Medulla oblongata (tissue), 1 donor: ENCODE data around the gene TMUB1.
"Not testable (repeated sequence)": the region's sequence is repeated elsewhere in the genome, so short reads cannot be mapped to it uniquely, and the experiment has no call there.

Experiments
- DNase-seq: peaks from one replicate; pipeline ENCODE4 v3.0.0-alpha.2; 2015; ENCODE audit errors: extremely low spot score

TMUB1 gene

DNA sequence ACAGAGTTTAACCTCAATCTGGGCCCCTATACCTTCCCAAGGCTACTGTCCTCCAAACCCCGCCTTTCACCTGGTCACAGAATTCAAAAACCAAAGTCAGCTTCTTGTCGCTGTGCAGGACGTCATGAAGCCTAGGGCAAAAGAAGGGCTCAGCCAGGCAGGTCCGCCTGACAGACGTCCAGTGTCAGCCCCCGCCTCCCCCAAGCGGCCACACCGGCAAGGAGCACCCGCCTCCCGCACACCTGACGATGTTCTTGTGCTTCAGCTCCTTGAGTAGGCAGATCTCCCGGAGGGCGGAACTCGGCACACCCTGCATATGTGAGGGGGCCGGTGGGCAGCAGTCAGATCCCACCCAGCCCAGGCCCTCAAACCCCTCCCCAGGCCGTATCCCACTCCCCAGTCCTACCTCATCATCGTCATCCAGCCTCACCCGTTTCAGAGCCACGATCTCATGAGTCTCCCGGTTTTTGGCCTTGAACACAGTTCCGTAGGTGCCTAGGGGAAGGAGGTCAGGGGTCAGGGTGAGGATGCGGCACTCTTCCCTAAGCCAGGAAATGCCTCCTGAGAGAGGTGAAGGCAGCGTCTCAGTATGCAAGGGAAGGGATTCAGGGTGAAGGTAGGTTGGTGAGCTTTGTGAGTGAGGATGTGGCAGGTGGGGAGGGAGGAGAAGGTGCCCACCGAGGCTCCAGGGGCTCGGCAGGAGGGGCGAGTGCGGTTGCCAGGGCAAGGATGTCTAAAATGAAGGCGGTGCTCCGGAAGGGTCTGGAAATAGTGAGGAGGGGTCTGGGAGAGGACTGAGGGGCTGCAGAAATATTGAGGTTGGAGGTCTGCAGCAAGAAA, 26.4 kb downstream of the TMUB1 start:
- no peak for DNase-seq

DNA sequence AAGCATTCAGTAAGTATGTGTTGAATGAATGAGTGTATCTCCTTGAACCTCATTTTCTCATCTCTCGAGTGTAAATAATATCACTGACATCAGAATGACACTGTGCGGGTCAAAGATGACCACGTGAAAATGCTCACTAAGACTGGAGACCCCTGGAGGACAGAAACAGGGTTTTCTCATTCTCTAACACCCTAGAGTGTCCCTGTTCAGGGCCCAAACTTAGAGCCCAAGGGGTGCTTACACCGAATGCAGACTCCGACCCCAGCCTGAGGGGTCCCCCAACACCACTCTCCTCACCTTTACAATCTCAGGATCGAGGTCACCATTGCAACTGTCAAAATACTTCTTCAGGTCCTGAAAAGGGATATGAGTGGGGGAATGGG, 27.0 kb downstream of the TMUB1 start:
- no peak for DNase-seq

DNA sequence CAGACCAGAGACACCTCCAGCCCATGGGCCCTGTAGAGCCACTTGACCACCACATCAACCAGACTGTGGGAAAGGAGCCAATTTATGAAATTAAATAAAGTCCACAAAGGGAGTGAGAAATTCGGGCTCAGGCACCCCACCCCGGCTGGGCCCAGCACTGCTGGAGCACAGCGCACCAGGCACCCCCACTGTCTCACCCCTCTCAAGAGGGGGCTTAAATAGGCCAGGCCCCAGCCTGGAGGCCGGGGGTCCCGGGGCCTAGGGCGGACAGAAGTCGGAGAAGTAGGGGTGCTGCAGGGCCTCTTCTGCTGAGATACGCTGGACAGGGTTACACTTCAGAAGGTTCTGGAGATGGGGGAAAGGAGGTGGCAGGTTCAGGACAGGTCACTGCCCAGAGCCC, 29.5 kb downstream of the TMUB1 start:
- no peak for DNase-seq

DNA sequence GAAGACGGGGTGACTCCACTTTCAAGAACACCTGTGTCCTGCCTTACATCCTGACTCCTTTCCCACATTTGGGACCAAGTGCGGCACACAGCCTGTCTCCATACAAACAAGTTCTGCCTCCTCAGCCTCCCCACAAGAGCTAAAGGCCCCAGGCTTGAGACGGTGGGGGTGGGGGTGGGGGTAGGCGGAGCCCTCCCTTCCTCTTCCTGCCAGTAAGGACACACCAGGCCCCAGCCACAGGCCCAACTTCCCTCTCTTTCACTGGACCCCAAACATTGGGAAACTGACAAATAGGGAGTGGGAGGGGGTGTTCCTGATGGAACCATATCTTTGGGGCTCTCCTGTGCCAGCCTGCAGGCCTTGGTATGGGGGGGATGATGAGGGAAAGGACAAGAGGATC, 30.2 kb downstream of the TMUB1 start:
- DNase-seq = no peak

DNA sequence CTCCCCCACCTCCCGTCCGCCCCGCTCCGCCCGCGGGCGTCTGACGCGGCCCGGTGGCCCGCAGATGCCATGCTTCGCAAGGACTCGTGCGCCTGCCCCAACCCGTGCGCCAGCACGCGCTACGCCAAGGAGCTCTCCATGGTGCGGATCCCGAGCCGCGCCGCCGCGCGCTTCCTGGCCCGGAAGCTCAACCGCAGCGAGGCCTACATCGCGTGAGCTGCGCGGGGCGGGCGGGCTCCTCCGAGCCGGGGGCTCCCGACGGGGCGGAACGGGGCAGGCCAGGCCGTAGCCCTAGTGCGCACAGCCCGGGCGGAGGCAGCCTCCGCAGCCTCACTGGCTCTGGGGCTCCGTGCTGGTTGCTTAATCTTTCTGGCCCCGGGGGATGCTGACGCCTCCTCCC, 32.2 kb downstream of the TMUB1 start:
- DNase-seq = no peak

DNA sequence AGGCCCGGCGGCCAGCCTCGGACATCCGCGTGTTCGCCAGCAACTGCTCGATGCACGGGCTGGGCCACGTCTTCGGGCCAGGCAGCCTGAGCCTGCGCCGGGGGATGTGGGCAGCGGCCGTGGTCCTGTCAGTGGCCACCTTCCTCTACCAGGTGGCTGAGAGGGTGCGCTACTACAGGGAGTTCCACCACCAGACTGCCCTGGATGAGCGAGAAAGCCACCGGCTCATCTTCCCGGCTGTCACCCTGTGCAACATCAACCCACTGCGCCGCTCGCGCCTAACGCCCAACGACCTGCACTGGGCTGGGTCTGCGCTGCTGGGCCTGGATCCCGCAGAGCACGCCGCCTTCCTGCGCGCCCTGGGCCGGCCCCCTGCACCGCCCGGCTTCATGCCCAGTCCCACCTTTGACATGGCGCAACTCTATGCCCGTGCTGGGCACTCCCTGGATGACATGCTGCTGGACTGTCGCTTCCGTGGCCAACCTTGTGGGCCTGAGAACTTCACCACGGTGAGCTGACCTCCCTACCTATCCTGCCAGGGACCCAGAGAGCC, 34.3 kb downstream of the TMUB1 start:
- no peak for DNase-seq

DNA sequence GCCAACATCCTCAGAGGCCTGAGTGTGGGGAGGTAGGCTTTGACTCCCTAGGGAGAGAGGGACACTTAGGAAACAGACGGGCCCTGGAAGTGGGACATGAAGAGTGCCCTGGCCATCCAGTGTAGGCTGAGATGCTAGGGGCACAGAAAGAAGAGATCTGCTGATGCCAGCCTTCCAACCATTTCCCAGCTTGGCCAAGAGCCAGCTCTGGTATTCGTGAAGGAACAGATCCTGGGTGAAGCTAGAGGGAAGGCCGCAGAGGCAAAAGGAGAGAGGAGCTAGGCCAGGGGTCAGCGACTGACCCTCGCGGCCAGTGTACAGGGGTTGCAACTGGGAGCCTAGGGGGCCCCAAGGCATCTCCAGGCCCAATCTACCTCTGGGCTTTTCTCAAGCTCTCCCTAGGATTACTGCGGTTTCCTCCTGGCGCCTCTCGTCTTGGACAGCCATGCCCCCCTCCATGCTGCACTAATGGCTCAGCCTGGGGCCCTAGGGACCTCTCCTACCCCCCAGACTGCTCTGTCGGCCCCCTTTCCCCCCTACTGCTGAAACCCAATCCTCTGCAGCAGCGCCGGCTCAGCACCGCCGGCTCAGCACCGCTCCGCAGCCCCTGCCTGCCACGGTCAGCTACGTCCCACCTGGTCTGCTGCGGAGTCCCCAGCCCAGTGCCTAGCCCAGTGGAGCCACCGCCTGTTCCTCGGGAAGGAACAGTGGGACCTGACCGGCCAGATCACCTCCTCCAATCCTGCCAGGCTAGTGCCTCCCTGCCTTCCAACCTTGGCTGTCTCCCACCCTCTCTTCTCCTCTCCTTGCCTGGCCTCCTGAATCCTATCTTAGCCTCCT, 35.1 kb downstream of the TMUB1 start, which contains the start of gene ASIC3:
Gene ASIC3, plus strand, starts transcription at position 556 of the 840 bp plus-strand sequence. CDS start 355 bp downstream, outside the sequence.
- no peak for DNase-seq

DNA sequence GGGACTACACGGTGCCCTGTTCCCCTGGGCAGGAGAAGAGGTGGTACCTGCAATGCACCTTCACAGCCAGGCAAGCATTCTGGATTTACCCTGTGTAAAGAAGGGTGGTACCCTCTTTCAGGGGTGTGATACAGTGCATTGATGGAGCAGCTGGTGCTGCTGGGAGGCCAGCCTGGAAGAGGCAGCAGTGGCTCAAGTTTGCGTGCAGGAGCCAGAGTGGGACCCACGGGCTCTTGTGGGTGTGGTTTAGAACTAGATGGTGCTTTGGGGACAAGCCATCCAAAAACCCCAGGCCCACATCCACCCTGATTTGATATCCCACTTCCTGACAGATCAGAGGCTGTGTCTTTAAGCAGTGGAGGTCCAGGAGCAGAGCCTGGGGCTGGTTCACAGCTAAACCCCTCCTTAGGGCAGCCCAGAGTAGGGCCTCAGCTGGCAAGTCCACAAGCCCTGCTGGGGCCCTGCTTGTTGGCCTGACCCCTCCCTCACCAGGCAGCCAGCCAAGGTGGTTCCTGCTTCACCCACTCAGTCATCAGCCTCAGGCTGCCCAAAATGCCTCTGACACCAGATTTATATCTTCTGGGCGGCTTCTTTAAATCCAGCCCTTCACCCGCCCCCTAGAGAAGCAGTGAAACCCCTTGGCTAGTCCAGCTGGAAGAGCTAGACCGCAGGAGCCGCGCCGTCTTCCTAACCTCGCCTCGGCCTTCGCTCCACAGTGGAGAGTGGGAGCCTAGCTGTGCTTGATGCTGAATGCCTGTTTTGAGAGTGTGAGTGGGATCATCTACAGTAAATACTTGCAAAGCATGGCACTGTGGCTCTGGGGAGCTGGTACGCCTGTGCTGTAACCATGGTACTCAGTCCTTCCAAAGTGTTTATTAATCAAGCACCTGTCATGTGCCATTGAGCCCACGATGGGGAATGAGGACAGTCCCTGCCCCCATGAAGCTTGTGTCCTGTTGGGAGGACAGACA, 36.4 kb downstream of the TMUB1 start:
- no peak for DNase-seq

DNA sequence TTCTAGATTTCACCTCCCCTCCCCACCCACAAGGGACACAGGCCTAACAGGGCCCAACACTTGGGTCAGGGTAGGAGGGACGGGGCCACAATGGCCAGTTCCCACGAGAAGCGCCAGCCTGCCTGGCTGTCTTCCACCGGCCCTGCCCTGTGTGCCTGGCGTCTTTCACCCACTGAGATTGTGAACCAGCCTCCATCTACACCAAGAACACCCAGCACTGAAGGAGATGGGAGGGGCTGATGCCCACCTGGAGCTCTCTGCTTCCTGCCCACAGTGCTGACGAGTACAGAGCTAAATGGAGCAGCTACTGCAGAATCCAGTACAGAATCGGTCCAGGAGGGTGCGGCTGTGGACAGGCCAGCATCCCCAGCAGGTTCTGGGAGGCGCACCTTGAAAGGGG, 37.3 kb downstream of the TMUB1 start:
- no peak for DNase-seq

DNA sequence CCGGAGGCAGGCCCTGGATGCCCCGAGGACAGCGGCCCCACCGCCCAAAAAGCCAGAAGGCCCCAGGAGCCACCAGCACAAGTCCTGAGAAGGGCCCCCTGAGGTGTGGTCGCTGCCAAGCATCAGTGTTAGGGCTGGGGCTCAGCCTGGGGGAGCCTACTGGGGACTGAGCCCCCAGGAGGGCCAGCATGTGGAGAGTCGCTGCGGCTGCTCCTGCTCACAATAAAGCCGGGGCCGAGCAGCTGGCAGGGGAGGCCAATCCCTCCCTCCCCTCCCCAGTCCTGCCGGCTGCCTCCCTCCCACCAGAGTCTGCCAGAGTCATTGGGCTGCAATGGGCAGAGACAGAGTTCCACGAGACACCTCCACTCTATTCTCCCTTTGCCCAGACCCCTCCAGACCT, 38.0 kb downstream of the TMUB1 start:
- no peak for DNase-seq

DNA sequence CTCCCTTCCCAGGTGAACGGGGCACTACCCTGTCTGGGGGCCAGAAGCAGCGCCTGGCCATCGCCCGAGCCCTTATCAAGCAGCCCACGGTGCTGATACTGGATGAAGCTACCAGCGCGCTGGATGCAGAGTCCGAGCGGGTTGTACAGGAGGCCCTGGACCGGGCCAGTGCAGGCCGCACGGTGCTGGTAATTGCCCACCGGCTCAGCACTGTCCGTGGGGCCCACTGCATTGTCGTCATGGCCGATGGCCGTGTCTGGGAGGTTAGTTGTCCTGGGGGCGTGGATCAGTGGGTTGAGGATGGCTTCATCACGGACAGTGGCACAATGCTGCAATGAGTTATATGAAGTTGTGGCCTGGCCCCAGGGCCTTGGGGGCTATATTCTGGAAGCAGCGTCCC, 39.3 kb downstream of the TMUB1 start:
- DNase-seq = no peak

DNA sequence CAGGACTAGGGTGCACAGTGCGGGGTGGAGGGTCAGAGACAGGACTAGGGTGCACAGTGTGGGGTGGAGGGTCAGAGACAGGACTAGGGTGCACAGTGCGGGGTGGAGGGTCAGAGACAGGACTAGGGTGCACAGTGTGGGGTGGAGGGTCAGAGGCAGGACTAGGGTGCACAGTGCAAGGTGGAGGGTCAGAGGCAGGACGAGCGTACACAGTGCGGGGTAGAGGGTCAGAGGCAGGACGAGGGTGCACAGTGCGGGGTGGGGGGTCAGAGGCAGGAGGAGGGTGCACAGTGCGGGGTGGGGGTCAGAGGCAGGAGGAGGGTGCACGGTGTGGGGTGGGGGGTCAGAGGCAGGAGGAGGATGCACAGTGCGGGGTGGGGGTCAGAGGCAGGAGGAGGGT, 39.8 kb downstream of the TMUB1 start:
- not testable (repeated sequence) for DNase-seq

DNA sequence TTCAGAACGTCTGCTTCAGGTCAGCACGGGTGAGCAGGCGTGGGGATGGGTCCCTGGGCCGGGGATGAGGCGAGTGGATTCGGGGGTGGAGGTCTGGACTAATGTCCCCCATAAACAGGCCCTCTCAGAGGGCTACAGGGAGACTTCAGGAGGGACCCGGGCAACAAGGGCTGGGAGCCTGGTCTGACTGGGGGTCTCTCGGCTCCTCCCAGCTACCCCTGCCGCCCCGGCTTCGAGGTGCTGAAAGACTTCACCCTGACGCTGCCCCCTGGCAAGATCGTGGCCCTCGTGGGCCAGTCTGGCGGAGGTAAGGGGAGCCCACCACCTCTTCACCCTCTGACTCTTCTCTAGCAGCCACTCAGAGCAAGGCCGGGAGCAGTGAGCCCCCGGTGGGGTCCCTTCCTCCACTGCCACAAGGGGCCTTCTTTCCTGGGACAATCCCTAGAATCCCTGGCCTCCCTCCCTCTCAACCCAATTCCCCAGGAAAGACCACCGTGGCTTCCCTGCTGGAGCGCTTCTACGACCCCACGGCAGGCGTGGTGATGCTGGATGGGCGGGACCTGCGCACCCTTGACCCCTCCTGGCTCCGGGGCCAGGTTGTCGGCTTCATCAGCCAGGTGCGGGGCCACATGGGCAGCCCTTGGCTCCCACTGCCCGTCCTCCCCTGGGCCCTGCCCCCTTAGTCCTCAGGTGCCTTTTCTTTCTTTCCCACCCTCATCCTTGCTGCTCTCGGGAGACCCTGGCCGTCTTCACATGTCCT, 42.5 kb downstream of the TMUB1 start:
- DNase-seq = no peak

DNA sequence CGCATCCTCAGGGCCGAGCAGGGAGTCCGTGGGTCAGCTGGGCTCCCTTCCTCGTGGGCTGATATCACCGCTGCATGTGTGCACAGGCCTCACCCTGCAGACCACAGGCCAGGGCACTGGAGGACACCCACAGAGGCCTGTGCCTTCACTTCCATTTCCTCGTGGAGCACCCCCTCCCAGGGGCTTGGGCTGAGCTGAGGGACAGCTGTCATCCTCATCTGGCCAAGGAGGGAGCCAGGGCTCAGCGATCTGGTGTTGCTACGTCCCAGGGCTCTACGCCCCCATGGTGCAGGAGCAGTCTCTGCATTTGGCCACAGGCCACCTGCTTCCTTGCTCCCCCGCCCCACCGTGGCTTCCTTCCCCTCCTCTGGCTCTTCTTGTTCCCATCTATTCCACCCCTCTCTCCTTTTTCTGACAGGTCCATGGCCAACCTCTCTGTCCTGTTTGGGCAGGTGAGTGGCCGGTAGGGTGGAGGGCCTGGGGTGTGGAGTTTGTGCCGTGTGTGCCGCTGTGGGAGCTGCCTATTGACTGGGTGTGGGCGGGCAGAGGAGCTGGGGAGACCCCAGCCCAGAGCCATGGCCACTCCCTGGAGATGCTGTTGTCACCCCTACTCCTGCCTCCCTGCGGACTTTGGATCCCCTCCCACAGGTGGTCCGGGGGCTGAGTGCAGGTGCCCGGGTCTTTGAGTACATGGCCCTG, 43.3 kb downstream of the TMUB1 start:
- DNase-seq = no peak

DNA sequence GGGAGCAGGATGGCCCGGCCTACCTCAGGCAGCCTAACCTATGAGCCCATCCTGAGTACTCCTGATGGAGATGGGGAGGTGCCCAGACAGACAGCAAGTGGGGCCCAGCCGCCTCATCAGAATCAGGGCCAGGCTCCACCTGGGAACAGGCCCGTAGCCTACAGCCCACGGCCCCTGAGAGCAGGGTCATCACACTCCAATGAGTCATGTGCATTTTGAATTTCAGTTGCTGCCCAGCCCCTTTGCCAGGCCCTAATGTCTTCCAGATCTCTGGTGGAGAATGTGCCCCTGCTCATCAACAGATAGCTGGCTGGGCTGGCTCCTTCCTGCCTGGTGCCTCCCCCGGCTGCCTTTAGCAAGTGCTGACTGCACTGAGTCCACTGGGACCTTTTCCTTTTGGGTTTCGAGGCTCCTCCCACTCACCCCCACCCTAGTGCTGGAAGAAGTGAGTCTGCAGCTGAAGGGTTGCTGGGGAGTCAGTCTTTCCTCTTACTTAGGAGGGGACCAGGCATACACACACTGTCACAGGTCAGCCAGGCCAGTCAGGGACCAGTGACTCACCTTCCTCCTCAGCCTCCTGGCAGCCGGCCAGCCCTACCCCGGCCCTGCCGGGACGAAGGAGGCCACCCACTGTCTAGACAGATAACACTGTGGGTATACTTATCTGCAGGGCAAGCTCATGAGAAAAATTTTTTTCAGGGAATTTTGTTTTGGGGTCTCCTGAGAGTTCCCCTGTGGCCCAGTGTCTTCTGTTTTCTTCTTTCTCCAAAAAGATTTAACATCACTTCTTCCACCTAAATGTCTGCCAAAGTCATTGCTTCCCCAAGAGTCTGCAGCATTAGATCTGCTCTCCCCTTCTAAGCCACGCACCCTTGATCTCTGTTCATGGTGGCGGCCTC, 44.1 kb downstream of the TMUB1 start:
- no peak for DNase-seq

DNA sequence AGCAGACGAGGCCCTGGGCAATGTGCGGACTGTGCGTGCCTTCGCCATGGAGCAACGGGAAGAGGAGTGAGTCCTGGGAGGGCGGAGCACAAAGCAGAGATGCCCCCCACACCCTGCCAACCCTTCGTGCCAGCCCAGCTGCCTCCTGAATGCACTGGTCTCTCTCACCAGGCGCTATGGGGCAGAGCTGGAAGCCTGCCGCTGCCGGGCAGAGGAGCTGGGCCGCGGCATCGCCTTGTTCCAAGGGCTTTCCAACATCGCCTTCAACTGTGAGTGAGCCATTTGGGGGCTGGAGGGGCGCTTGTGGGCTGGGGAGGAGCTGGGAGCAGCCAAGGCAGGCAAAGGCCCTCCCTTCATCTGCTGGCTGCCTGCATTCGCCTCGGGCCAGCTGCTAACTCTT, 47.4 kb downstream of the TMUB1 start:
- no peak for DNase-seq

DNA sequence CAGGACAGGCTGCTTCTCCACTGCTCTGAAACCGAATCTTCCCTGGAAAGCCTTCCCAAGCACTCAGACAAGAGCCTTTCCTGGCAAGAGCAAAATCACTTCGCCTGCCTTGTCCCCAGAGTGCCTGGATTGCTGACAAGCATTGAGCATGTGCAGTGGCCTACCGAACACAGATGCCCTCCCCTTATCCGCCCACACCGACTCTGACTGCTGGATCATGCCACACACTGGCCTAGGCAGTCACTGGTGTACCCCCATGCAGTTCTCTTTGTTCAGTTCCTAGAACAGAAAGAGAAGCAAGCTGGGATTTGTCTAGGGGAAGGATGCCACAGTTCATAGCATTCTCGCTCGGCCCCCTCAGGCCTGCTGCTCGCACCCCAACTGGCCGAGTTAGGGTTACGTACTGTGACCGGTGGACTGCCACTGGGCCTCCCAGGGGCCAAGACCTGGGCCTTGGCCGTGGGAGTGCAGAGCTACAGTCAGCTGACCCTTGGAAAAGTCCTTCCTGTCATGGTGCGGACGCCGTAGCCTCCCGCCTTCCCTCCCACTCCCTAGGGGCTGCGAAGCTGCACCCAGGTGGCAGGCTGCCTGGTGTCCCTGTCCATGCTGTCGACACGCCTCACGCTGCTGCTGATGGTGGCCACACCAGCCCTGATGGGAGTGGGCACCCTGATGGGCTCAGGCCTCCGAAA, 48.1 kb downstream of the TMUB1 start:
- no peak for DNase-seq

DNA sequence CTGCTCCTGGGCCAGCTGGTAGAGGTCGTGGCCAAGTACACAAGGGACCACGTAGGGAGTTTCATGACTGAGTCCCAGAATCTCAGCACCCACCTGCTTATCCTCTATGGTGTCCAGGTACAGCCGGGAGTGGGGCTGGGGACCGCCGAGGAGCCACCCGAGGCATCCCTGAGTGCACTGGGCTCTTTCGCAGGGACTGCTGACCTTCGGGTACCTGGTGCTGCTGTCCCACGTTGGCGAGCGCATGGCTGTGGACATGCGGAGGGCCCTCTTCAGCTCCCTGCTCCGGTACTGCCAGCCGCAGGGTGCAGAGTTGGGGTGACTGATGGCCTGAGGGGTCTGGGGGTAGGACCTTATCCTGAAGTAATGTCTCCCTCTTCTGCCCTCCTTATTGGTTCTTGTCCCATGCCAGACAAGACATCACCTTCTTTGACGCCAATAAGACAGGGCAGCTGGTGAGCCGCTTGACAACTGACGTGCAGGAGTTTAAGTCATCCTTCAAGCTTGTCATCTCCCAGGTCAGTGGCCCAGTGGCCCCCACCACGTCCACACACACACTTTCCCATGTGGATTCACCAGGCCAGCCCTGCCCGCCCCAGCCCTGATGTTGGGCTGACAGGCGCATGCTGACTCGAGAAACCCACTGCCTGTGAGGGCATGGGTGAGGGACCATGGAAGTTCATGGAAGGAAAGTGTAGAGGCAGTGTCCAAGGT, 48.8 kb downstream of the TMUB1 start:
- no peak for DNase-seq
